ENCODE measurements around the gene GPRC5A. TPM values are rescaled to one million over a fixed set of nuclear protein-coding genes. Genes with fewer than 3 reads are reported as not detected.

GPRC5A gene
- total RNA-seq, 1 experiment from 2014 or later = 73.9 TPM

DNA sequence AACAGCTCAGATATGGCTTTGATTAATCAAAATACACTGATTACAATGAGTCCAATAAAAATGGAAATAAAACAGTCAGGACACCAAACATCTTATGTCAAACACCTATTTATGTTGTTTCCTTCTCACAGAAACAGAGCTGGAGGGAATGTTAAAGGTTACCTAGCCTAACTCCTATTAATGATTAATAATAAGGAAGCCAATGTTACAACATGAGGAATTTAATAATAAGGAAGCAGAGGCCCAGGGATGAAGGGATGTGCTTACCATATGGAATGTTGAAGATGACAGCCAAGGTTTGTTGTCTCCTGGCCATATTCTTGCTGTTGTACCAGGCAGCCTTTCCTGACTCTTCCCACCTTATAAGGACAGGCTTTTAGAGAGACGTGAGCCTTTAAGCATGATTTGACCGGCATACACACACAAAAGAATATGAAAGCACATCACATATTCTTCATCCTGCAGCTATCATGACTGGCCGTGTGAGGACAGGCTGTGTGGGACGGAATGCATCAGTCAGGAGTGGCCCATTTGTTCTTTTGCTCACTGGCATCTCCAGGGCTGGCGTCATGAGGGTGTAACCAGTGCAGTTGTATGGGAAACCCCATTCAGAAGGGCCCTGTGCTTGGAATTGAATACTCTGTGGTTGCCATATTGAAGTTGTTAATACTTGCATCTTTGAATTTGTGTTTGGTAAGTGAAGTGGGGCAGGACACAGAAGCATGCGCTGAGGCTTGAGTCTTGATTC, 63.7 kb downstream of the GPRC5A start:
- BruUV-seq (replicated peaks) = no TSS peak
- POLR2A ChIA-PET = no interaction called here

DNA sequence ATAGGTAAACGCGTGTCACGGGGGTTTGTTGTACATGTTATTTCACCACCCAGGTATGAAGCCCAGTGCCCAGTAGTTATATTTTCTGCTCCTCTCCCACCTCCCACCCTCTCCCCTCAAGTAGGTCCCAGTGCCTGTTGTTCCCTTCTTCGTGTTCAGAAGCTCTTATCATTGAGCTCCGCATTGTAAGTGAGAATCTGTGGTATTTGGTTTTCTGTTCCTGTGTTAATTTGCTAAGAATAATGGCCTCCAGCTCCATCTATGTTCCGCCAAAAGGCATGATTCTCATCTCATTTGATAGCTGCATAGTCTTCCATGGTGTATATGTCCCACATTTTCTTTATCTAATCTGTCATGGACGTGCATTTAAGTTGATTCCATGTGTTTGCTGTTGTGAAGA, 67.5 kb downstream of the GPRC5A start:
- Histone ChIP-seq H3K36me3 (ENCODE audit: control insufficient read depth, insufficient read depth, low read length) (no peaks in the 10 kb centered on the region), H3K4me1 (peaks cover 14% of the 10 kb centered on the region), H3K27me3 (replicated peaks; ENCODE audit: control insufficient read depth, insufficient read depth, low read length) (no peaks in the 10 kb centered on the region), H3K4me3 (ENCODE audit: low read depth, low read length) (no peak overlapping the region), H3K9me3 (no peaks in the 10 kb centered on the region)
- H3K27me3 Mint-ChIP-seq (ENCODE audit: insufficient read depth, unreplicated experiment) = no peaks in the 10 kb centered on the region
- peaks cover 16% of the 10 kb centered on the region for H3K9me3 Mint-ChIP-seq (ENCODE audit: unreplicated experiment)
- no peaks in the 10 kb centered on the region for H3K4me1 Mint-ChIP-seq (ENCODE audit: low read depth, unreplicated experiment)
- ChIA-PET POLR2A (no interaction called here), CTCF (interaction anchor here (0.6 to 1.0 kb wide), 2 partner anchors 12 to 42 kb away, joined by 3 to 5 read pairs; no protein-coding TSS in a partner anchor)
- no peak for DNase-seq
- H3K36me3 Mint-ChIP-seq (ENCODE audit: insufficient read depth, unreplicated experiment) = no peaks in the 10 kb centered on the region
- intact Hi-C loops (cut with micrococcal nuclease; ENCODE audit: unreplicated experiment) = no loop called here
- TF ChIP-seq, protein P1, sequence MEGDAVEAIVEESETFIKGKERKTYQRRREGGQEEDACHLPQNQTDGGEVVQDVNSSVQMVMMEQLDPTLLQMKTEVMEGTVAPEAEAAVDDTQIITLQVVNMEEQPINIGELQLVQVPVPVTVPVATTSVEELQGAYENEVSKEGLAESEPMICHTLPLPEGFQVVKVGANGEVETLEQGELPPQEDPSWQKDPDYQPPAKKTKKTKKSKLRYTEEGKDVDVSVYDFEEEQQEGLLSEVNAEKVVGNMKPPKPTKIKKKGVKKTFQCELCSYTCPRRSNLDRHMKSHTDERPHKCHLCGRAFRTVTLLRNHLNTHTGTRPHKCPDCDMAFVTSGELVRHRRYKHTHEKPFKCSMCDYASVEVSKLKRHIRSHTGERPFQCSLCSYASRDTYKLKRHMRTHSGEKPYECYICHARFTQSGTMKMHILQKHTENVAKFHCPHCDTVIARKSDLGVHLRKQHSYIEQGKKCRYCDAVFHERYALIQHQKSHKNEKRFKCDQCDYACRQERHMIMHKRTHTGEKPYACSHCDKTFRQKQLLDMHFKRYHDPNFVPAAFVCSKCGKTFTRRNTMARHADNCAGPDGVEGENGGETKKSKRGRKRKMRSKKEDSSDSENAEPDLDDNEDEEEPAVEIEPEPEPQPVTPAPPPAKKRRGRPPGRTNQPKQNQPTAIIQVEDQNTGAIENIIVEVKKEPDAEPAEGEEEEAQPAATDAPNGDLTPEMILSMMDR (IDR thresholded peaks at IDR 0.05; ENCODE audit: insufficient read depth in 1 of 2, low read depth in 1 of 2, low read length in 1 of 2, severe bottlenecking in 1 of 2, unreplicated experiment in 1 of 2) = no peak
- no TSS peak for BruUV-seq (replicated peaks)
- no peak overlapping the region for H3K27ac Mint-ChIP-seq (ENCODE audit: unreplicated experiment)
- no peak overlapping the region for H3K4me3 Mint-ChIP-seq (ENCODE audit: unreplicated experiment)

More for the DNA sequence above, 63.7 kb downstream of the GPRC5A start:
- no peak overlapping the region for H3K4me3 ChIP-seq (ENCODE audit: low read depth, low read length)
- H3K27ac Mint-ChIP-seq (ENCODE audit: unreplicated experiment) = no peak overlapping the region
- CTCF ChIA-PET = interaction anchor here (0.7 to 1.3 kb wide), 3 partner anchors 20 to 257 kb away, joined by 3 to 4 read pairs (median 4); no protein-coding TSS in a partner anchor
- intact Hi-C loops (cut with micrococcal nuclease; ENCODE audit: unreplicated experiment) = no loop called here
- H3K36me3 Mint-ChIP-seq (ENCODE audit: insufficient read depth, unreplicated experiment) = no peaks in the 10 kb centered on the region
- no peak for DNase-seq
- no peaks in the 10 kb centered on the region for H3K27me3 ChIP-seq (replicated peaks; ENCODE audit: control insufficient read depth, insufficient read depth, low read length)
- H3K9me3 Mint-ChIP-seq (ENCODE audit: unreplicated experiment) = peaks cover 22% of the 10 kb centered on the region
- no peak overlapping the region for H3K4me3 Mint-ChIP-seq (ENCODE audit: unreplicated experiment)
- no peaks in the 10 kb centered on the region for H3K4me1 Mint-ChIP-seq (ENCODE audit: low read depth, unreplicated experiment)
- H3K36me3 ChIP-seq (ENCODE audit: control insufficient read depth, insufficient read depth, low read length) = no peaks in the 10 kb centered on the region
- H3K4me1 ChIP-seq = peaks cover 16% of the 10 kb centered on the region
- TF ChIP-seq, protein P1 (IDR thresholded peaks at IDR 0.05; ENCODE audit: insufficient read depth in 1 of 2, low read depth in 1 of 2, low read length in 1 of 2, severe bottlenecking in 1 of 2, unreplicated experiment in 1 of 2) = no peak
- no peaks in the 10 kb centered on the region for H3K9me3 ChIP-seq
- H3K27me3 Mint-ChIP-seq (ENCODE audit: insufficient read depth, unreplicated experiment) = no peaks in the 10 kb centered on the region

- POLR2A ChIA-PET = no interaction called here
- TF ChIP-seq, protein P1 (IDR thresholded peaks at IDR 0.05; ENCODE audit: insufficient read depth in 1 of 2, low read depth in 1 of 2, low read length in 1 of 2, severe bottlenecking in 1 of 2, unreplicated experiment in 1 of 2) = no peak
- intact Hi-C loops (cut with micrococcal nuclease; ENCODE audit: unreplicated experiment) = no loop called here
Observed at GRCh38 chr12:12960639-12961209, 69.4 kb downstream of the GPRC5A start.

More at GRCh38 chr12:12960639-12961209, 69.4 kb downstream of the GPRC5A start:
- H3K4me1 Mint-ChIP-seq (ENCODE audit: low read depth, unreplicated experiment) = no peaks in the 10 kb centered on the region
- CTCF ChIA-PET = no interaction called here
- Histone ChIP-seq H3K36me3 (ENCODE audit: control insufficient read depth, insufficient read depth, low read length) (no peaks in the 10 kb centered on the region), H3K4me1 (no peaks in the 10 kb centered on the region), H3K27me3 (replicated peaks; ENCODE audit: control insufficient read depth, insufficient read depth, low read length) (no peaks in the 10 kb centered on the region), H3K9me3 (no peaks in the 10 kb centered on the region; the same call in 1 of the 2 replicates), H3K4me3 (ENCODE audit: low read depth, low read length) (no peak overlapping the region)
- no peaks in the 10 kb centered on the region for H3K36me3 Mint-ChIP-seq (ENCODE audit: insufficient read depth, unreplicated experiment)
- BruUV-seq (replicated peaks) = no TSS peak
- no peak overlapping the region for H3K4me3 Mint-ChIP-seq (ENCODE audit: unreplicated experiment)
- peaks cover 21% of the 10 kb centered on the region for H3K9me3 Mint-ChIP-seq (ENCODE audit: unreplicated experiment)
- no peak for DNase-seq
- H3K27me3 Mint-ChIP-seq (ENCODE audit: insufficient read depth, unreplicated experiment) = no peaks in the 10 kb centered on the region
- H3K27ac Mint-ChIP-seq (ENCODE audit: unreplicated experiment) = no peak overlapping the region

All from Caco-2 (cell line).